ENCODE measurements around the gene SLC44A3. TPM values are rescaled to one million over a fixed set of nuclear protein-coding genes. Genes with fewer than 3 reads are reported as not detected.
A peak's percentile ranks its signal among the peaks of the same experiment; 100 is the strongest.

SLC44A3 gene
- polyA plus RNA-seq, 4 donors, result 9.5 to 90.3 (median 19.5) TPM

- Histone ChIP-seq H3K4me3 (ENCODE audit: low read depth in 1 of 3, low read length in 3 of 3) (no peak overlapping the region), H3K27me3 (ENCODE audit: control insufficient read depth in 3 of 3, insufficient read depth in 3 of 3, low read length in 3 of 3) (no peaks in the 10 kb centered on the region), H3K36me3 (ENCODE audit: control insufficient read depth in 3 of 3, insufficient read depth in 2 of 3, low read depth in 1 of 3, low read length in 3 of 3) (peaks cover 0 to 38% (median 0%) of the 10 kb centered on the region in 3 donors), H3K4me1 (ENCODE audit: control insufficient read depth in 3 of 3, insufficient read depth in 2 of 3, low read depth in 1 of 3, low read length in 2 of 3) (no peaks in the 10 kb centered on the region), H3K9me3 (ENCODE audit: control insufficient read depth in 2 of 2, insufficient read depth in 1 of 2, low read depth in 1 of 2, low read length in 1 of 2) (no peaks in the 10 kb centered on the region), H3K27ac (ENCODE audit: low read depth in 1 of 3, low read length in 2 of 3) (no peak overlapping the region)
- 85 to 91% (median 90%) methylated on average over 5 of the region's 5 CpGs for WGBS, 3 donors
- no peak for DNase-seq
- FAIRE-seq, result no peak
Measured at GRCh38 chr1:94886361-94886760, 66.2 kb downstream of the SLC44A3 start.

- peaks cover 0 to 40% (median 0%) of the 10 kb centered on the region in 3 donors for H3K36me3 ChIP-seq (ENCODE audit: control insufficient read depth in 3 of 3, insufficient read depth in 2 of 3, low read depth in 1 of 3, low read length in 3 of 3)
- H3K27me3 ChIP-seq (ENCODE audit: control insufficient read depth in 3 of 3, insufficient read depth in 3 of 3, low read length in 3 of 3), result no peaks in the 10 kb centered on the region
- no peak for FAIRE-seq
- DNase-seq, result no peak
- 72 to 89% (median 76%) methylated on average over 3 of the region's 3 CpGs for WGBS, 3 donors
- H3K9me3 ChIP-seq (ENCODE audit: control insufficient read depth in 2 of 2, insufficient read depth in 1 of 2, low read depth in 1 of 2, low read length in 1 of 2), result no peaks in the 10 kb centered on the region
- no peaks in the 10 kb centered on the region for H3K4me1 ChIP-seq (ENCODE audit: control insufficient read depth in 3 of 3, insufficient read depth in 2 of 3, low read depth in 1 of 3, low read length in 2 of 3)
- no peak overlapping the region for H3K27ac ChIP-seq (ENCODE audit: low read depth in 1 of 3, low read length in 2 of 3)
- no peak overlapping the region for H3K4me3 ChIP-seq (ENCODE audit: low read depth in 1 of 3, low read length in 3 of 3)
Measured at GRCh38 chr1:94887106-94887505, 66.9 kb downstream of the SLC44A3 start.

GRCh38 chr1:94887603-94888171 lies 67.5 kb downstream of the SLC44A3 start:
- DNase-seq (no peak), FAIRE-seq (no peak)
- Histone ChIP-seq H3K4me1 (ENCODE audit: control insufficient read depth in 3 of 3, insufficient read depth in 2 of 3, low read depth in 1 of 3, low read length in 2 of 3) (no peaks in the 10 kb centered on the region), H3K9me3 (ENCODE audit: control insufficient read depth in 2 of 2, insufficient read depth in 1 of 2, low read depth in 1 of 2, low read length in 1 of 2) (no peaks in the 10 kb centered on the region), H3K36me3 (ENCODE audit: control insufficient read depth in 3 of 3, insufficient read depth in 2 of 3, low read depth in 1 of 3, low read length in 3 of 3) (peaks cover under 1 to 38% (median 2%) of the 10 kb centered on the region in 3 donors), H3K27me3 (ENCODE audit: control insufficient read depth in 3 of 3, insufficient read depth in 3 of 3, low read length in 3 of 3) (no peaks in the 10 kb centered on the region), H3K4me3 (ENCODE audit: low read depth in 1 of 3, low read length in 3 of 3) (no peak overlapping the region), H3K27ac (ENCODE audit: low read depth in 1 of 3, low read length in 2 of 3) (no peak overlapping the region)
- 78 to 87% (median 85%) methylated on average over 4 of the region's 4 CpGs for WGBS, 3 donors

- no peak overlapping the region for H3K4me3 ChIP-seq (ENCODE audit: low read depth in 1 of 3, low read length in 3 of 3)
- H3K9me3 ChIP-seq (ENCODE audit: control insufficient read depth in 2 of 2, insufficient read depth in 1 of 2, low read depth in 1 of 2, low read length in 1 of 2), result no peaks in the 10 kb centered on the region
- H3K27ac ChIP-seq (ENCODE audit: low read depth in 1 of 3, low read length in 2 of 3), result no peak overlapping the region
- no peaks in the 10 kb centered on the region for H3K27me3 ChIP-seq (ENCODE audit: control insufficient read depth in 3 of 3, insufficient read depth in 3 of 3, low read length in 3 of 3)
- FAIRE-seq (no peak), DNase-seq (no peak)
- WGBS, 3 donors, result 86 to 88% (median 88%) methylated on average over 3 of the region's 3 CpGs
- peaks cover 2 to 36% (median 4%) of the 10 kb centered on the region in 3 donors for H3K36me3 ChIP-seq (ENCODE audit: control insufficient read depth in 3 of 3, insufficient read depth in 2 of 3, low read depth in 1 of 3, low read length in 3 of 3)
- H3K4me1 ChIP-seq (ENCODE audit: control insufficient read depth in 3 of 3, insufficient read depth in 2 of 3, low read depth in 1 of 3, low read length in 2 of 3), result no peaks in the 10 kb centered on the region
Measured at GRCh38 chr1:94888201-94888600, 68.0 kb downstream of the SLC44A3 start.

GRCh38 chr1:94892604-94893254 lies 72.6 kb downstream of the SLC44A3 start:
- Histone ChIP-seq H3K27me3 (ENCODE audit: control insufficient read depth in 3 of 3, insufficient read depth in 3 of 3, low read length in 3 of 3) (no peaks in the 10 kb centered on the region), H3K36me3 (ENCODE audit: control insufficient read depth in 3 of 3, insufficient read depth in 2 of 3, low read depth in 1 of 3, low read length in 3 of 3) (peaks cover 3 to 25% (median 5%) of the 10 kb centered on the region in 3 donors), H3K27ac (ENCODE audit: low read depth in 1 of 3, low read length in 2 of 3) (no peak overlapping the region), H3K4me1 (ENCODE audit: control insufficient read depth in 3 of 3, insufficient read depth in 2 of 3, low read depth in 1 of 3, low read length in 2 of 3) (peaks cover 0 to 5% (median 0%) of the 10 kb centered on the region in 3 donors), H3K4me3 (ENCODE audit: low read depth in 1 of 3, low read length in 3 of 3) (no peak overlapping the region), H3K9me3 (ENCODE audit: control insufficient read depth in 2 of 2, insufficient read depth in 1 of 2, low read depth in 1 of 2, low read length in 1 of 2) (no peaks in the 10 kb centered on the region)
- 72 to 87% (median 80%) methylated on average over 4 of the region's 4 CpGs for WGBS, 3 donors
- no peak for FAIRE-seq
- DNase-seq, result no peak

GRCh38 chr1:94894630-94895029 lies 74.5 kb downstream of the SLC44A3 start:
- H3K4me1 ChIP-seq (ENCODE audit: control insufficient read depth in 3 of 3, insufficient read depth in 2 of 3, low read depth in 1 of 3, low read length in 2 of 3), result peaks cover 0 to 5% (median 2%) of the 10 kb centered on the region in 3 donors
- peak overlapping the region in 1 of 3 donors; percentile 14 for H3K27ac ChIP-seq (ENCODE audit: low read depth in 1 of 3, low read length in 2 of 3)

GRCh38 chr1:94895518-94895917 lies 75.4 kb downstream of the SLC44A3 start:
- WGBS, 3 donors, result 93 to 100% (median 97%) methylated on average over 1 of the region's 1 CpG
- no peak for DNase-seq

More at GRCh38 chr1:94894630-94895029, 74.5 kb downstream of the SLC44A3 start:
- Histone ChIP-seq H3K27me3 (ENCODE audit: control insufficient read depth in 3 of 3, insufficient read depth in 3 of 3, low read length in 3 of 3) (no peaks in the 10 kb centered on the region), H3K4me3 (ENCODE audit: low read depth in 1 of 3, low read length in 3 of 3) (no peak overlapping the region), H3K36me3 (ENCODE audit: control insufficient read depth in 3 of 3, insufficient read depth in 2 of 3, low read depth in 1 of 3, low read length in 3 of 3) (peaks cover 6 to 25% (median 11%) of the 10 kb centered on the region in 3 donors), H3K9me3 (ENCODE audit: control insufficient read depth in 2 of 2, insufficient read depth in 1 of 2, low read depth in 1 of 2, low read length in 1 of 2) (no peaks in the 10 kb centered on the region)
- FAIRE-seq (no peak), DNase-seq (no peak)
- 71 to 75% (median 72%) methylated on average over 4 of the region's 4 CpGs for WGBS, 3 donors

GRCh38 chr1:94898491-94899385 lies 78.6 kb downstream of the SLC44A3 start:
- no peak overlapping the region for H3K4me3 ChIP-seq (ENCODE audit: low read depth in 1 of 3, low read length in 3 of 3)
- no peaks in the 10 kb centered on the region for H3K9me3 ChIP-seq (ENCODE audit: control insufficient read depth in 2 of 2, insufficient read depth in 1 of 2, low read depth in 1 of 2, low read length in 1 of 2)
- no peaks in the 10 kb centered on the region for H3K27me3 ChIP-seq (ENCODE audit: control insufficient read depth in 3 of 3, insufficient read depth in 3 of 3, low read length in 3 of 3)
- peak overlapping the region in 1 of 3 donors; percentile 27 for H3K27ac ChIP-seq (ENCODE audit: low read depth in 1 of 3, low read length in 2 of 3)
- peak in 1 of 2 donors; percentile 58 for DNase-seq
- 32 to 67% (median 47%) methylated on average over 7 of the region's 7 CpGs for WGBS, 3 donors
- FAIRE-seq, result no peak
- H3K4me1 ChIP-seq (ENCODE audit: control insufficient read depth in 3 of 3, insufficient read depth in 2 of 3, low read depth in 1 of 3, low read length in 2 of 3), result peaks cover 0 to 5% (median 2%) of the 10 kb centered on the region in 3 donors
- peaks cover 4 to 9% (median 9%) of the 10 kb centered on the region in 3 donors for H3K36me3 ChIP-seq (ENCODE audit: control insufficient read depth in 3 of 3, insufficient read depth in 2 of 3, low read depth in 1 of 3, low read length in 3 of 3)

More at GRCh38 chr1:94895518-94895917, 75.4 kb downstream of the SLC44A3 start:
- Histone ChIP-seq H3K27ac (ENCODE audit: low read depth in 1 of 3, low read length in 2 of 3) (no peak overlapping the region), H3K4me3 (ENCODE audit: low read depth in 1 of 3, low read length in 3 of 3) (no peak overlapping the region), H3K36me3 (ENCODE audit: control insufficient read depth in 3 of 3, insufficient read depth in 2 of 3, low read depth in 1 of 3, low read length in 3 of 3) (peaks cover 6 to 22% (median 11%) of the 10 kb centered on the region in 3 donors), H3K9me3 (ENCODE audit: control insufficient read depth in 2 of 2, insufficient read depth in 1 of 2, low read depth in 1 of 2, low read length in 1 of 2) (no peaks in the 10 kb centered on the region), H3K4me1 (ENCODE audit: control insufficient read depth in 3 of 3, insufficient read depth in 2 of 3, low read depth in 1 of 3, low read length in 2 of 3) (peaks cover 0 to 5% (median 2%) of the 10 kb centered on the region in 3 donors), H3K27me3 (ENCODE audit: control insufficient read depth in 3 of 3, insufficient read depth in 3 of 3, low read length in 3 of 3) (no peaks in the 10 kb centered on the region)
- no peak for FAIRE-seq

Data from small intestine (tissue), 7 donors.